Liver (tissue), 9 donors: ENCODE data around the gene SEMA4B. TPM values are rescaled to one million over a fixed set of nuclear protein-coding genes. Genes with fewer than 3 reads are reported as not detected.

Experiments
- DNase-seq: peaks from one replicate; pipeline ENCODE4 v3.0.0-alpha.2; 2017; ENCODE audit warnings: low spot score
- H3K27ac ChIP-seq, 2 donors: one replicate each; pipeline ENCODE4 v1.7.0; 2013; ENCODE audit warnings: inconsistent platforms in 2 of 2, low read length in 2 of 2, control low read depth in 1 of 2, low read depth in 1 of 2, mild to moderate bottlenecking in 1 of 2
- H3K27me3 ChIP-seq, 4 donors: one replicate each; pipeline versions ENCODE4 v1.6.1 to v1.7.0; 2013; ENCODE audit warnings: low read length in 3 of 4, inconsistent platforms in 1 of 4, mild to moderate bottlenecking in 1 of 4, moderate library complexity in 1 of 4; ENCODE audit not compliant: control insufficient read depth in 4 of 4, insufficient read depth in 4 of 4
- H3K36me3 ChIP-seq, 4 donors: one replicate each; pipeline versions ENCODE4 v1.6.1 to v1.7.0; 2013; ENCODE audit warnings: low read length in 3 of 4, mild to moderate bottlenecking in 3 of 4, low read depth in 1 of 4, moderate library complexity in 1 of 4; ENCODE audit not compliant: control insufficient read depth in 4 of 4, insufficient read depth in 3 of 4
- H3K4me1 ChIP-seq, 4 donors: one replicate each; pipeline versions ENCODE4 v1.6.1 to v1.7.0; 2013; ENCODE audit warnings: low read length in 3 of 4, mild to moderate bottlenecking in 3 of 4, moderate library complexity in 1 of 4; ENCODE audit not compliant: control insufficient read depth in 4 of 4, insufficient read depth in 4 of 4
- H3K4me3 ChIP-seq, 3 donors: one replicate each; pipeline versions ENCODE4 v1.6.1 to v1.7.0; 2013; ENCODE audit warnings: low read length in 3 of 3, control low read depth in 1 of 3, low read depth in 1 of 3, mild to moderate bottlenecking in 1 of 3
- H3K9ac ChIP-seq, 2 donors: one replicate each; pipeline ENCODE4 v1.7.0; 2013; ENCODE audit warnings: low read length in 2 of 2, mild to moderate bottlenecking in 2 of 2, moderate library complexity in 2 of 2, control low read depth in 1 of 2, low read depth in 1 of 2
- H3K9me3 ChIP-seq, 4 donors: one replicate each; pipeline versions ENCODE4 v1.6.1 to v1.7.0; 2013; ENCODE audit warnings: low read length in 3 of 4; ENCODE audit not compliant: control insufficient read depth in 4 of 4
- EGR1 ChIP-seq, 2 donors: IDR thresholded peaks; 2 replicates each; pipeline ENCODE4 v1.6.1; 2016 to 2018; ENCODE audit warnings: antibody characterized with exemption in 2 of 2, low read depth in 2 of 2
- FOXA1 ChIP-seq: IDR thresholded peaks from 2 replicates; pipeline ENCODE4 v1.6.1; 2016; ENCODE audit warnings: antibody characterized with exemption
- FOXA2 ChIP-seq: IDR thresholded peaks from 2 replicates; pipeline ENCODE4 v1.6.1; 2016; ENCODE audit warnings: antibody characterized with exemption
- GABPA ChIP-seq, 2 donors: IDR thresholded peaks in 1 of 2; conservative IDR thresholded peaks in 1 of 2; 2 replicates each; pipeline ENCODE4 v1.6.1; 2016; ENCODE audit warnings: antibody characterized with exemption in 2 of 2, mild to moderate bottlenecking in 1 of 2, moderate library complexity in 1 of 2
- HNF4A ChIP-seq, 2 donors: conservative IDR thresholded peaks; 2 replicates each; pipeline ENCODE4 v1.6.1; 2016; ENCODE audit warnings: antibody characterized with exemption in 2 of 2, mild to moderate bottlenecking in 2 of 2
- HNF4G ChIP-seq: IDR thresholded peaks from 2 replicates; pipeline ENCODE4 v1.6.1; 2016; ENCODE audit warnings: antibody characterized with exemption
- JUND ChIP-seq, 2 donors: IDR thresholded peaks; 2 replicates each; pipeline ENCODE4 v1.6.1; 2016; ENCODE audit warnings: antibody characterized with exemption in 2 of 2
- NR2F2 ChIP-seq: IDR thresholded peaks from 2 replicates; pipeline ENCODE4 v1.6.1; 2016; ENCODE audit warnings: antibody characterized with exemption
- RAD21 ChIP-seq, 2 donors: IDR thresholded peaks; 2 replicates each; pipeline ENCODE4 v1.6.1; 2016; ENCODE audit warnings: antibody characterized with exemption in 2 of 2, mild to moderate bottlenecking in 2 of 2
- RXRA ChIP-seq, 2 donors: IDR thresholded peaks; 2 replicates each; pipeline ENCODE4 v1.6.1; 2017 to 2018; ENCODE audit warnings: antibody characterized with exemption in 2 of 2, mild to moderate bottlenecking in 1 of 2
- SP1 ChIP-seq: IDR thresholded peaks from 2 replicates; pipeline ENCODE4 v1.6.1; 2018; ENCODE audit warnings: antibody characterized with exemption, mild to moderate bottlenecking
- TAF1 ChIP-seq: conservative IDR thresholded peaks from 2 replicates; pipeline ENCODE4 v1.6.1; 2016; ENCODE audit warnings: antibody characterized with exemption, mild to moderate bottlenecking
- WGBS: extraction: QIAGEN DNeasy Blood & Tissue Kit; methylation state at CpG from one replicate; pipeline ENCODE4 v1.1.7; 2013; 5-methylcytosine and 5-hydroxymethylcytosine counted together
- polyA plus RNA-seq, 2 donors: library from polyadenylated mRNA; stranded (reverse) in 1 of 2; unstranded in 1 of 2; fragments of 200-250 nt in 1 of 2; fragments of >200 nt in 1 of 2; fragmentation: Nextera tagmentation in 1 of 2; extraction: Ambion mirVana in 1 of 2; gene quantifications; one replicate each; pipeline versions ENCODE4 v1.2.1 to v1.2.3, GENCODE V29; 2013 to 2015
- total RNA-seq, 2 donors: library from RNA; depleted of rRNA; stranded (reverse); fragments of >200 nt; gene quantifications; one replicate each; pipeline ENCODE4 v1.2.3, GENCODE V29; 2014
- TF ChIP-seq, protein P1 (sequence below): IDR thresholded peaks from 2 replicates; pipeline ENCODE4 v1.6.1; 2016; ENCODE audit warnings: antibody characterized with exemption
- TF ChIP-seq, protein P2 (sequence below): fragments of 150-350 bp; IDR thresholded peaks from 2 replicates; pipeline ENCODE4 v1.5.1; 2017; ENCODE audit warnings: improper control_type of control experiment, low read depth, low read length; ENCODE audit not compliant: missing input control
- TF ChIP-seq, protein P3 (sequence below): IDR thresholded peaks from 2 replicates; pipeline ENCODE4 v1.6.1; 2016; ENCODE audit warnings: antibody characterized with exemption, mild to moderate bottlenecking
- donor health status: healthy.
- donor health status: healthy.
- donor health status: healthy.
- donor health status: healthy.
- donor health status: healthy.

The SEMA4B gene
- total and polyA plus RNA-seq, 4 donors: 14.3 to 52.2 (median 27.0) TPM

DNA sequence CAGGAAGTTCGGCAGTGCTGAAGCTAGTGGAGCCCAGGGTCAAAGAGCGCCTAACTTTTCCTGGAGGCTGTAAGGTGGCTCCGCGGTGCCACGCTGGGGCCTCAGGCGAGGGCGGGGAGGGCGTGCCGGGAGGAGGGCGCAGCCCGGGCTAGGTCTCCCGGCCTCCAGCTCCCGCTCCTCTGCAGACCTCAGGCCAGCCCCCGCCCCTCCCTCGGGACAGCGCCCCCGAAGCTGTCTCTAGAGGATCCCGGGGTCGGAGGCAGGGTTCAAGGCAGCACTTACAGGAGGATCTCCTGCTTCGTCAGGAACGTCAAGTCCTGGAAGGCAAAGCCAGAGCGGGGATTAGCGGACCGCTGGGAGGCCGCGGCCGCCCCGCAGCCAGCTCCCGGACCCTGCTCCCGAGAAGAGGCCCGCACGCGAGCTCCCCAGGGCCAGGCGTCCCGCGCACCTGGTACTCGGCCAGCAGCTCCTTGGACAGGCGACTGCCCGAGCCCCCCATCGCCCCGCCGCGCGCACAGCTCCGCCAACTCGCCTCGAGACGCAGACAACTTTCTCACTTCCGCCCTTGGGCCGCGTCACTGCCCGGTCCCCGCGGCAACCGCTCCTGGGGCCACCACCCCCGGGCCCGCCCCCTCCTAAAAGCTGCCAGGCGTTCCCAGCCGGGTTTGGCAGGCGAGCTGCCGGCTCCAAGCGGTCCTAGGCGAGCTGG is 32.4 kb downstream of the SEMA4B start, which contains the start of gene CIB1:
Gene CIB1 (minus strand): TSS at position 555 of the 709 bp plus-strand sequence. CDS start 56 bp downstream, at position 499.
- Histone ChIP-seq H3K9ac (peak within 1 kb of the TSS; percentile 83 to 90), H3K27ac (peak within 1 kb of the TSS; percentile 96 to 97), H3K27me3 (no peaks in the 10 kb centered on the region), H3K4me1 (peaks cover 13 to 47% (median 35%) of the 10 kb centered on the region in 4 donors), H3K9me3 (no peaks in the 10 kb centered on the region), H3K36me3 (peaks cover 9 to 17% (median 14%) of the 10 kb centered on the region in 4 donors), H3K4me3 (peak within 1 kb of the TSS; percentile 62 to 89 (median 86))
- TF ChIP-seq TAF1: no peak
- peak in 1 of 2 donors; percentile 73 for TF ChIP-seq EGR1 (IDR thresholded peaks at IDR 0.05; ENCODE audit: low read depth in 2 of 2)
- peak; percentile 75 for TF ChIP-seq NR2F2
- TF ChIP-seq GABPA (IDR thresholded peaks at IDR 0.05 in 1 of 2, conservative IDR thresholded peaks at IDR 0.05 in 1 of 2): no peak
- peak; percentile 69 for TF ChIP-seq HNF4G
- TF ChIP-seq RXRA (IDR thresholded peaks at IDR 0.05): peak; percentile 63 to 72
- TF ChIP-seq, protein P1, sequence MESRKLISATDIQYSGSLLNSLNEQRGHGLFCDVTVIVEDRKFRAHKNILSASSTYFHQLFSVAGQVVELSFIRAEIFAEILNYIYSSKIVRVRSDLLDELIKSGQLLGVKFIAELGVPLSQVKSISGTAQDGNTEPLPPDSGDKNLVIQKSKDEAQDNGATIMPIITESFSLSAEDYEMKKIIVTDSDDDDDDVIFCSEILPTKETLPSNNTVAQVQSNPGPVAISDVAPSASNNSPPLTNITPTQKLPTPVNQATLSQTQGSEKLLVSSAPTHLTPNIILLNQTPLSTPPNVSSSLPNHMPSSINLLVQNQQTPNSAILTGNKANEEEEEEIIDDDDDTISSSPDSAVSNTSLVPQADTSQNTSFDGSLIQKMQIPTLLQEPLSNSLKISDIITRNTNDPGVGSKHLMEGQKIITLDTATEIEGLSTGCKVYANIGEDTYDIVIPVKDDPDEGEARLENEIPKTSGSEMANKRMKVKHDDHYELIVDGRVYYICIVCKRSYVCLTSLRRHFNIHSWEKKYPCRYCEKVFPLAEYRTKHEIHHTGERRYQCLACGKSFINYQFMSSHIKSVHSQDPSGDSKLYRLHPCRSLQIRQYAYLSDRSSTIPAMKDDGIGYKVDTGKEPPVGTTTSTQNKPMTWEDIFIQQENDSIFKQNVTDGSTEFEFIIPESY: no peak
- peak in 1 of 2 donors; percentile 20 for TF ChIP-seq RAD21 (IDR thresholded peaks at IDR 0.05)
- TF ChIP-seq SP1: peak; percentile 72
- no peak for TF ChIP-seq JUND (IDR thresholded peaks at IDR 0.05)
- TF ChIP-seq, protein P2, sequence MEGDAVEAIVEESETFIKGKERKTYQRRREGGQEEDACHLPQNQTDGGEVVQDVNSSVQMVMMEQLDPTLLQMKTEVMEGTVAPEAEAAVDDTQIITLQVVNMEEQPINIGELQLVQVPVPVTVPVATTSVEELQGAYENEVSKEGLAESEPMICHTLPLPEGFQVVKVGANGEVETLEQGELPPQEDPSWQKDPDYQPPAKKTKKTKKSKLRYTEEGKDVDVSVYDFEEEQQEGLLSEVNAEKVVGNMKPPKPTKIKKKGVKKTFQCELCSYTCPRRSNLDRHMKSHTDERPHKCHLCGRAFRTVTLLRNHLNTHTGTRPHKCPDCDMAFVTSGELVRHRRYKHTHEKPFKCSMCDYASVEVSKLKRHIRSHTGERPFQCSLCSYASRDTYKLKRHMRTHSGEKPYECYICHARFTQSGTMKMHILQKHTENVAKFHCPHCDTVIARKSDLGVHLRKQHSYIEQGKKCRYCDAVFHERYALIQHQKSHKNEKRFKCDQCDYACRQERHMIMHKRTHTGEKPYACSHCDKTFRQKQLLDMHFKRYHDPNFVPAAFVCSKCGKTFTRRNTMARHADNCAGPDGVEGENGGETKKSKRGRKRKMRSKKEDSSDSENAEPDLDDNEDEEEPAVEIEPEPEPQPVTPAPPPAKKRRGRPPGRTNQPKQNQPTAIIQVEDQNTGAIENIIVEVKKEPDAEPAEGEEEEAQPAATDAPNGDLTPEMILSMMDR: no peak
- peak; percentile 11 for TF ChIP-seq FOXA1
- TF ChIP-seq, protein P3, sequence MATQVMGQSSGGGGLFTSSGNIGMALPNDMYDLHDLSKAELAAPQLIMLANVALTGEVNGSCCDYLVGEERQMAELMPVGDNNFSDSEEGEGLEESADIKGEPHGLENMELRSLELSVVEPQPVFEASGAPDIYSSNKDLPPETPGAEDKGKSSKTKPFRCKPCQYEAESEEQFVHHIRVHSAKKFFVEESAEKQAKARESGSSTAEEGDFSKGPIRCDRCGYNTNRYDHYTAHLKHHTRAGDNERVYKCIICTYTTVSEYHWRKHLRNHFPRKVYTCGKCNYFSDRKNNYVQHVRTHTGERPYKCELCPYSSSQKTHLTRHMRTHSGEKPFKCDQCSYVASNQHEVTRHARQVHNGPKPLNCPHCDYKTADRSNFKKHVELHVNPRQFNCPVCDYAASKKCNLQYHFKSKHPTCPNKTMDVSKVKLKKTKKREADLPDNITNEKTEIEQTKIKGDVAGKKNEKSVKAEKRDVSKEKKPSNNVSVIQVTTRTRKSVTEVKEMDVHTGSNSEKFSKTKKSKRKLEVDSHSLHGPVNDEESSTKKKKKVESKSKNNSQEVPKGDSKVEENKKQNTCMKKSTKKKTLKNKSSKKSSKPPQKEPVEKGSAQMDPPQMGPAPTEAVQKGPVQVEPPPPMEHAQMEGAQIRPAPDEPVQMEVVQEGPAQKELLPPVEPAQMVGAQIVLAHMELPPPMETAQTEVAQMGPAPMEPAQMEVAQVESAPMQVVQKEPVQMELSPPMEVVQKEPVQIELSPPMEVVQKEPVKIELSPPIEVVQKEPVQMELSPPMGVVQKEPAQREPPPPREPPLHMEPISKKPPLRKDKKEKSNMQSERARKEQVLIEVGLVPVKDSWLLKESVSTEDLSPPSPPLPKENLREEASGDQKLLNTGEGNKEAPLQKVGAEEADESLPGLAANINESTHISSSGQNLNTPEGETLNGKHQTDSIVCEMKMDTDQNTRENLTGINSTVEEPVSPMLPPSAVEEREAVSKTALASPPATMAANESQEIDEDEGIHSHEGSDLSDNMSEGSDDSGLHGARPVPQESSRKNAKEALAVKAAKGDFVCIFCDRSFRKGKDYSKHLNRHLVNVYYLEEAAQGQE: peak; percentile 51
- TF ChIP-seq FOXA2: no peak
- peak; percentile 78 to 88 for TF ChIP-seq HNF4A (conservative IDR thresholded peaks at IDR 0.05)
- WGBS: under 1% methylated on average over 63 of the region's 63 CpGs
- DNase-seq: peak; percentile 75
